ENCODE data around the gene SLC19A3.

- TF ChIP-seq CTCF (IDR thresholded peaks at IDR 0.05; ENCODE audit: low read length) (no peak), EZH2 (IDR thresholded peaks at IDR 0.05; ENCODE audit: borderline replicate concordance, low read length) (no peak)
Measured at GRCh38 chr2:227655454-227655853, 62.4 kb downstream of the SLC19A3 start.

All from OCI-LY1 (cell line).